Hepatocyte (in vitro differentiated cells): ENCODE data around the gene ZER1. TPM values are rescaled to one million over a fixed set of nuclear protein-coding genes. Genes with fewer than 3 reads are reported as not detected.
"Not testable (repeated sequence)": the region's sequence is repeated elsewhere in the genome, so short reads cannot be mapped to it uniquely, and the experiment has no call there.

Experiments used
- DNase-seq: peaks from one replicate; pipeline ENCODE4 v3.0.0-alpha.2; 2016; ENCODE audit warnings: low spot score
- H2AFZ ChIP-seq: fragments of 200-600 bp; sonication (generic); 2 replicates; pipeline ENCODE4 v1.6.0; 2016; ENCODE audit warnings: antibody characterized with exemption, mild to moderate bottlenecking
- H3K27ac ChIP-seq: fragments of 200-600 bp; sonication (generic); 2 replicates; pipeline ENCODE4 v1.5.1; 2016; ENCODE audit warnings: mild to moderate bottlenecking
- H3K27me3 ChIP-seq: fragments of 200-600 bp; sonication (generic); 2 replicates; pipeline ENCODE4 v1.6.1; 2016
- H3K36me3 ChIP-seq: fragments of 200-600 bp; sonication (generic); replicated peaks from 2 replicates; pipeline ENCODE4 v1.5.1; 2016; ENCODE audit warnings: low read depth; ENCODE audit not compliant: insufficient read depth
- H3K4me1 ChIP-seq: fragments of 200-600 bp; sonication (generic); 2 replicates; pipeline ENCODE4 v1.5.1; 2016; ENCODE audit warnings: mild to moderate bottlenecking, moderate library complexity; ENCODE audit not compliant: insufficient read depth
- H3K4me2 ChIP-seq: fragments of 200-600 bp; sonication (generic); 2 replicates; pipeline ENCODE4 v1.6.0; 2016
- H3K4me3 ChIP-seq: fragments of 200-600 bp; sonication (generic); 2 replicates; pipeline ENCODE4 v1.5.1; 2016; ENCODE audit warnings: mild to moderate bottlenecking
- H3K79me2 ChIP-seq: fragments of 200-600 bp; sonication (generic); 2 replicates; pipeline ENCODE4 v1.6.0; 2017; ENCODE audit warnings: mild to moderate bottlenecking
- H3K9me2 ChIP-seq: fragments of 200-600 bp; sonication (generic); replicated peaks from 2 replicates; pipeline ENCODE4 v1.6.0; 2017; ENCODE audit warnings: mild to moderate bottlenecking; ENCODE audit not compliant: insufficient read depth
- H3K9me3 ChIP-seq: fragments of 200-600 bp; sonication (generic); 2 replicates; pipeline ENCODE4 v1.5.1; 2016; ENCODE audit warnings: low read depth, mild to moderate bottlenecking
- H4K20me1 ChIP-seq: fragments of 200-600 bp; sonication (generic); 2 replicates; pipeline ENCODE4 v1.6.0; 2016; ENCODE audit warnings: mild to moderate bottlenecking; ENCODE audit not compliant: insufficient read depth, poor library complexity, severe bottlenecking
- CTCF ChIP-seq: fragments of 200-600 bp; sonication (generic); IDR thresholded peaks from 2 replicates; pipeline ENCODE4 v1.5.1; 2016; ENCODE audit warnings: antibody characterized with exemption, mild to moderate bottlenecking; ENCODE audit not compliant: poor library complexity
- EZH2 ChIP-seq: fragments of 200-600 bp; sonication (generic); IDR thresholded peaks from 2 replicates; pipeline ENCODE4 v1.6.1; 2016; ENCODE audit warnings: antibody characterized with exemption, mild to moderate bottlenecking, borderline replicate concordance
- EZH2phosphoT487 ChIP-seq: fragments of 200-600 bp; sonication (generic); IDR thresholded peaks from one replicate; pipeline ENCODE4 v1.6.1; 2018; ENCODE audit warnings: antibody characterized with exemption, mild to moderate bottlenecking, low read depth, moderate library complexity; ENCODE audit not compliant: unreplicated experiment, severe bottlenecking
- WGBS: methylation state at CpG from one replicate; pipeline ENCODE4 v1.1.6; 2016; ENCODE audit warnings: low lambda C conversion rate; ENCODE audit errors: missing lambda C conversion rate; 5-methylcytosine and 5-hydroxymethylcytosine counted together
- polyA plus RNA-seq: library from polyadenylated mRNA; unstranded; fragments of >200 nt; fragmentation: Nextera tagmentation; extraction: Ambion mirVana; gene quantifications from 2 replicates; pipeline ENCODE4 v1.2.1, GENCODE V29; 2016
- total RNA-seq: library from RNA; depleted of rRNA; stranded (reverse); fragments of >200 nt; gene quantifications from 2 replicates; pipeline ENCODE4 v1.2.3, GENCODE V29; 2014

The ZER1 gene
- total and polyA plus RNA-seq, 2 experiments from 2014 or later = 24.4 to 38.9 TPM

DNA sequence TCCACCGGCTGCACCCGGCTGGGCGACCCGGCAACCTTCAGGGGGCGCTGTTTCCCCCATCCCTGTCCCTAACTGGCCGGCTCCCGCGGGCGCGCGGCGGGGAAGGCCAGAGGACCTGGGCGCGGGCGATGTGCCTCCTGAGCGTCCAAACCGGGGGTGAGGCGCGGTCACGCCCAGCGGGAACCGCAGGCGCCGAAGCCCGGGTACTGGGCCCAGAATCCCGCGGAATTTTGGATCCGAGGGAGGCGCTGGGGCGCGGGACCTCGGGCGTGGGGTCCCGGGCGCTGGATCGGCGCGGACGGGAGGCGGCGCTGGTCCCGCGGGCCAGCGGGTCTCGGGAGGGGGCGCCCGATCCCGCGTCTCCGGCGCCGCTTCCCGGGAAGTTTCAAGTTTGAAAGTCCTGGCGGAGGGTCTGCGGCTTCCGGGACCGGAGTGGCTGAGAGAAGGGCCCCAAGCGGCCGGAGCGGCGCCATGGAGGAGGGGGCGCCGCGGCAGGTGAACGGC, 69.2 kb downstream of the ZER1 start, which contains the start of gene PKN3:
PKN3 (plus strand) TSS at position 59 of the 504 bp plus-strand sequence; CDS start at position 472, 413 bp downstream.
- Histone ChIP-seq H3K4me1 (no peaks in the 10 kb centered on the region), H3K4me3 (peak within 1 kb of the TSS; percentile 99), H3K9me3 (no peaks in the 10 kb centered on the region), H4K20me1 (no peaks in the 10 kb centered on the region), H3K9me2 (no peaks in the 10 kb centered on the region), H3K27me3 (no peaks in the 10 kb centered on the region), H3K27ac (peak within 1 kb of the TSS; percentile 78), H3K4me2 (peak within 1 kb of the TSS; percentile 97), H3K79me2 (no peaks in the 10 kb centered on the region), H3K36me3 (no peaks in the 10 kb centered on the region), H2AFZ (peak within 1 kb of the TSS; percentile 97)
- no peak for TF ChIP-seq EZH2
- TF ChIP-seq CTCF = peak; percentile 83
- WGBS = under 1% methylated on average over 51 of the region's 65 CpGs
- peak; percentile 94 for DNase-seq

- Histone ChIP-seq H3K36me3 (no peaks in the 10 kb centered on the region), H3K4me1 (no peaks in the 10 kb centered on the region), H2AFZ (no peak overlapping the region), H4K20me1 (no peaks in the 10 kb centered on the region), H3K9me2 (no peaks in the 10 kb centered on the region), H3K4me2 (no peak overlapping the region), H3K79me2 (no peaks in the 10 kb centered on the region), H3K9me3 (no peaks in the 10 kb centered on the region), H3K4me3 (no peak overlapping the region), H3K27ac (no peak overlapping the region), H3K27me3 (no peaks in the 10 kb centered on the region)
- TF ChIP-seq EZH2 = no peak
- TF ChIP-seq CTCF = no peak
- TF ChIP-seq EZH2phosphoT487 = no peak
- no peak for DNase-seq
- WGBS = 64% methylated on average over 10 of the region's 10 CpGs
These were observed 70.4 kb downstream of the ZER1 start for GRCh38 chr9:128701227-128701854.

DNA sequence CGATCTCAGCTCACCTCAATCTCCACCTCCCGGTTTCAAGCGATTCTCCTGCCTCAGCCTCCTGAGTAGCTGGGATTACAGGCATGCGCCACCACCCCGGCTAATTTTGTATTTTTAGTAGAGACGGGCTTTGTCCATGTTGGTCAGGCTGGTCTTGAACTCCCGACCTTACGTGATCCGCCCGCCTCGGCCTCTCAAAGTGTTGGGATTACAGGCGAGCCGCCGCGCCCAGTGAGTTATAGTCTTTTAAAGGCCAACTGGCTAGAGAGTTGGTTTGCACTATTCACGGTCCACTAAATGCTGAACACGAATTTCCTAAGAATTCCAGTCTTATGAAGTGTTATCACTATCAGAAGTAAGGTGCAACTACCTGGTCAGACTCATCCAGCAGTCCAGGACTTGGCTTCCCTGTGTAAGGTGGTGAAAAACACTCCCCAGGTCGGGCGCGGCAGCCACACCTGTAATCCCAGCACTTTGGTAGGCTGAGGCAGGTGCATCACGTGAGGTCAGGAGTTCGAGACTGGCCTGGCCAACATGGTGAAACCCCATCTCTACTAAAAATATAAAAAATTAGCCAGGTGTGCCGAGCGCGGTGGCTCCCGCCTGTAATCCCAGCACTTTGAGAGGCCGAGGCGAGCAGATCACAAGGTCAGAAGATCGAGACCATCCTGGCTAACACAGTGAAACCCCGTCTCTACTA, 72.5 kb downstream of the ZER1 start:
- not testable (repeated sequence) for H3K36me3 ChIP-seq, H3K79me2 ChIP-seq, H3K4me1 ChIP-seq, H3K4me2 ChIP-seq, DNase-seq, H2AFZ ChIP-seq, H3K9me2 ChIP-seq, H3K4me3 ChIP-seq, H3K9me3 ChIP-seq, H3K27ac ChIP-seq, H4K20me1 ChIP-seq, H3K27me3 ChIP-seq
- 95% methylated on average over 28 of the region's 30 CpGs for WGBS

GRCh38 chr9:128696923-128697707, 74.6 kb downstream of the ZER1 start:
- WGBS = 80% methylated on average over 8 of the region's 8 CpGs
- Histone ChIP-seq H3K9me2 (no peaks in the 10 kb centered on the region), H3K9me3 (no peaks in the 10 kb centered on the region), H3K36me3 (peaks cover 13% of the 10 kb centered on the region), H4K20me1 (peaks cover 16% of the 10 kb centered on the region), H3K4me2 (no peak overlapping the region), H3K79me2 (peaks cover 25% of the 10 kb centered on the region), H3K27ac (peak overlapping the region; percentile 47), H3K4me3 (no peak overlapping the region), H2AFZ (no peak overlapping the region), H3K27me3 (no peaks in the 10 kb centered on the region), H3K4me1 (no peaks in the 10 kb centered on the region)
- DNase-seq = no peak
- no peak for TF ChIP-seq EZH2
- no peak for TF ChIP-seq CTCF
- no peak for TF ChIP-seq EZH2phosphoT487
